HG03095 (cell line): ENCODE results near the gene ICAM1.
A peak's percentile ranks its signal among the peaks of the same experiment; 100 is the strongest.
"Not testable (repeated sequence)": the region's sequence is repeated elsewhere in the genome, so short reads cannot be mapped to it uniquely, and the experiment has no call there.

Source experiments
- ATAC-seq: cut with Tn5 transposase; IDR thresholded peaks from one replicate; pipeline ENCODE4 v1.9.1; 2021; ENCODE audit warnings: moderate library complexity; ENCODE audit not compliant: unreplicated experiment

The ICAM1 gene, protein sequence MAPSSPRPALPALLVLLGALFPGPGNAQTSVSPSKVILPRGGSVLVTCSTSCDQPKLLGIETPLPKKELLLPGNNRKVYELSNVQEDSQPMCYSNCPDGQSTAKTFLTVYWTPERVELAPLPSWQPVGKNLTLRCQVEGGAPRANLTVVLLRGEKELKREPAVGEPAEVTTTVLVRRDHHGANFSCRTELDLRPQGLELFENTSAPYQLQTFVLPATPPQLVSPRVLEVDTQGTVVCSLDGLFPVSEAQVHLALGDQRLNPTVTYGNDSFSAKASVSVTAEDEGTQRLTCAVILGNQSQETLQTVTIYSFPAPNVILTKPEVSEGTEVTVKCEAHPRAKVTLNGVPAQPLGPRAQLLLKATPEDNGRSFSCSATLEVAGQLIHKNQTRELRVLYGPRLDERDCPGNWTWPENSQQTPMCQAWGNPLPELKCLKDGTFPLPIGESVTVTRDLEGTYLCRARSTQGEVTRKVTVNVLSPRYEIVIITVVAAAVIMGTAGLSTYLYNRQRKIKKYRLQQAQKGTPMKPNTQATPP

DNA sequence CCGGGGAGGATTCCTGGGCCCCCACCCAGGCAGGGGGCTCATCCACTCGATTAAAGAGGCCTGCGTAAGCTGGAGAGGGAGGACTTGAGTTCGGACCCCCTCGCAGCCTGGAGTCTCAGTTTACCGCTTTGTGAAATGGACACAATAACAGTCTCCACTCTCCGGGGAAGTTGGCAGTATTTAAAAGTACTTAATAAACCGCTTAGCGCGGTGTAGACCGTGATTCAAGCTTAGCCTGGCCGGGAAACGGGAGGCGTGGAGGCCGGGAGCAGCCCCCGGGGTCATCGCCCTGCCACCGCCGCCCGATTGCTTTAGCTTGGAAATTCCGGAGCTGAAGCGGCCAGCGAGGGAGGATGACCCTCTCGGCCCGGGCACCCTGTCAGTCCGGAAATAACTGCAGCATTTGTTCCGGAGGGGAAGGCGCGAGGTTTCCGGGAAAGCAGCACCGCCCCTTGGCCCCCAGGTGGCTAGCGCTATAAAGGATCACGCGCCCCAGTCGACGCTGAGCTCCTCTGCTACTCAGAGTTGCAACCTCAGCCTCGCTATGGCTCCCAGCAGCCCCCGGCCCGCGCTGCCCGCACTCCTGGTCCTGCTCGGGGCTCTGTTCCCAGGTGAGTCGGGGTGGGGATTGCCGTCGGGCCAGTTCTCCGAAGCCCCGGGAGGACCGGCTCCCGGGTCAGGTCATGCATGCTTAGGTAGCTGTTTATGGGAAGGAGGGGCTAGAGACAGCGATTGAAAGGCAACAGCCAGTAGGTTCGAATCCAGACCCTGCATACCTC lies at the start of gene ICAM1:
TSS of gene ICAM1 (plus strand) at position 505 of the 779 bp plus-strand sequence. CDS start at position 545, 40 bp downstream.
- peak; percentile 44 for ATAC-seq

DNA sequence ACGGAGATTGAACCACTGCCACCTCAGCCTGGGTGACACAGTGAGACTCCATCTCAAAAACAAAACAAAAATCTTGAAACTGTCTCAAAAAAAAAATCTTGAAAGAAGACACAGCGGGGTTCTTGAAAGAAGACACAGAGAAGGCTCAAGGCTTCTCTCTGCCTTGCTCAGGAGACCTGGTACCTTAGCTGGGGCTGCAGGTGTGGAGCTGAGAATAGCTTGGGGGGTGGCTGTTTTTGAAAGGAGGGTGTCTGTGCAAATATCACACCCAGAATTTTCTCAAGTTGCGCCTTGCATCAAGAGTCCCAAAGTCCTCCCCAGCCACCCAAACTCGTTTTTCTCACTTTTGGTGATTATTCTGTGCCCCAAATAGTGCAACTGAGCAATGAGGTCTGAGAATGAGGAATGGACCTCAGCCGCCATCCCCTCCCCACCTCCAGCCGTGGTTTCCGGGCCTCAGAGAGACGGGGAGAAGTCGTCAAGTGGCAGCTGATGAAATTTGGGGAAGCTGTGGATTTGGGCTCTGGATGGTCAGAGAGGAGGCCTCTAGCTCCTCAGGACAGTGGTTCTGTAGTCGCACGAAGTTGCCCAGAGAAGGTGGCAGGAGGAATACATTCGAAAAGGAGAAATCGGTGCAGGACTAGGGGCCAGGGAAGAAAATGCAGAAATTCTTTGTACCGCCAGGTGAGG lies 48.6 kb upstream of the ICAM1 start:
- ATAC-seq: no peak

DNA sequence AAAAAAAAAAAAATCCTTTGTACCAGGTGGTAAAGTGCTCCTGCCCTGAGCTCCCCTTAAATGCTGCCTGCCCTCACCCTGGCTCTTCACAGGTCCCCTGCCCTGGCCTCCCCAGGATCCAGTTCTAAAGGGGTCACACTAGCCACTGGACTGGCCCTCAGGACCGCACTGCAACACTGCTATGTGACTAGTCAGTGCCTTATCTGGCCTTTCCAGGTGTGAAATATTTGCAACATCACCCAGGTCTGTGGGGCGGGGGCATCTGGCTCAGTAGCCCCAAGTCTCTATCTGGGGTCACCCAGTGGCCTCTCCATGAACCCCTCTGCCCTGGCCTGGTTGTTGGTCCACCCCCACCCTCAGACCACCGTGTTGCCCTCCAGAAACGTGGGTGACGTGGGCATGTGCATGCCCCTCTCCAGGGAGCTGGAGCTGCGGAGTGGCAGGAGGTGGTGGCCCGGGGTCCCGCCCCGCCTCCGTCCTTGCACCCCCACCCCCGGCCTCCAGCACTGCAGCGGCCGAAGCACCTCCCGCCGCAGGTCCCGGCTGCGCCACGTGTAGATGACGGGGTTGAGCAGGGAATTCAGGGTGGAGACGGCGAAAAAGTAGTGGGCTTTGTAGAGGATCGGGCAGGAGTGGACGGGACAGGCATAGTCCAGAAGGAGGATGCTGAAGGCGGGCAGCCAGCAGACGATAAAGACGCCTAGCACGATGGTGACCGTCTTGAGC lies 47.3 kb upstream of the ICAM1 start:
- no peak for ATAC-seq

DNA sequence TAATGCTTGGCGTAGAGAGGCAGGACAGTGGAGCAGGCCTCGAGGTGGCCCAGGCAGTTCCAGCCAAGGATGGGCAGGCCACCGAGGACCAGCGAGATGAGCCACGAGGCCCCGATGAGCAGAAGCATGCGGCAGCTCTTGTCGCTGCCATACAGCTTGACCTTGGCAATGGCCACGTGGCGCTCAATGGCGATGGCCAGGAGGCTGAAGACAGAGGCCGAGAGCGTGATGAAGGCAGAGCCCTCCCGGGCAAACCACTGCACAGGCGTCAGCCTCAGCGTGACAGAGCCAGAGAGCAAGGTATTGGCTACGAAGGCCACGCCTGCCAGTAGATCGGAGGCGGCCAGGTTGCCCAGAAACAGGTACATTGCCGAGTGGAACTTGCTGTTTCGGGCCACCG lies 46.6 kb upstream of the ICAM1 start:
- ATAC-seq: no peak

DNA sequence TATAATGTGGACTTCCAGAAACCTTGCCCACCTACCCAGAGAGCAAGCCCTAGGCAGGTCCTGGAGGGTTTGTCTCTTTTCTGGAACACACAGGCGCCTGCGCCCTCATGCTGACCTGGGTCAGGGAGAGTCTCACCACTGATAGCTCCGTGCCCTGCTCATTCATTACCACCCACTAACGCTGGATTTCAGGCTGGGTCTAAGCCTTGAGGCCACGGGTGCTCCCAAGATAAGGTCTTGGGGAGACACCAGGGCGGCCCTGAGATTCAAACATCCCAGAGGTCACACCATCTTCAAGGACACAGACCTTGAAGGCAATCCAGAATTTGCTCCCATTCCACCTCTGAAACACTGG lies 44.9 kb upstream of the ICAM1 start:
- no peak for ATAC-seq

DNA sequence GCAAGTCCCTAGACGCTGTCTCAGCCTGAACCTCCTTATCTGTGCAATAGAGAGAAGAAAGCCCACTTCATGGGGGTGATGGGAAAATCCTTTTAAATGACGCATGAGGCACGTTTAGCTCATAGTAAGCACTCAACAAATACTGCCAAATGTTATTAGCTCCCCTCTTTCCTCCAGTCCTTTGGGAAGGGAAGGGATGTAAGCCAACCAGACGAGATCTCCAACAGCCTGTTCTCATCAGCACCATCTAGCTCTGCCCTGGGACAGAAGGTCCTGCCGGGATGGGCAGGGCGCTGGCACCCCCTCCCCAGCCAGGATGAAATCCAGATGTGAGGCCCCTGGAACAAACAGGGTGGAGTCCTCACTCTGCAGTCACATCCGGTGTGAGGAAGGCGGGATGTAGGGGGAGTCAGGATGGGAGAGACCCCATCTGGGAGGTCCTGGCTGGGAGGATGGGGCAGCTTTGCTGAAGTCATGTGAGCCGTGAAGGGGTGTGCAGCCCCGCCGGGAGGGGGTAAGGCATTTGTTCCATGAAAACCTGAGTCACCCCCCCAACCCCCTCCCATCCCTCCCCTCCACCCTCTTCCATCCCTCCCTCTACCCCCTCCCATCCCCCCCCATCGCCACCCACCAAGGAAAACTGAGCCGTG lies 44.4 kb upstream of the ICAM1 start:
- no peak for ATAC-seq

DNA sequence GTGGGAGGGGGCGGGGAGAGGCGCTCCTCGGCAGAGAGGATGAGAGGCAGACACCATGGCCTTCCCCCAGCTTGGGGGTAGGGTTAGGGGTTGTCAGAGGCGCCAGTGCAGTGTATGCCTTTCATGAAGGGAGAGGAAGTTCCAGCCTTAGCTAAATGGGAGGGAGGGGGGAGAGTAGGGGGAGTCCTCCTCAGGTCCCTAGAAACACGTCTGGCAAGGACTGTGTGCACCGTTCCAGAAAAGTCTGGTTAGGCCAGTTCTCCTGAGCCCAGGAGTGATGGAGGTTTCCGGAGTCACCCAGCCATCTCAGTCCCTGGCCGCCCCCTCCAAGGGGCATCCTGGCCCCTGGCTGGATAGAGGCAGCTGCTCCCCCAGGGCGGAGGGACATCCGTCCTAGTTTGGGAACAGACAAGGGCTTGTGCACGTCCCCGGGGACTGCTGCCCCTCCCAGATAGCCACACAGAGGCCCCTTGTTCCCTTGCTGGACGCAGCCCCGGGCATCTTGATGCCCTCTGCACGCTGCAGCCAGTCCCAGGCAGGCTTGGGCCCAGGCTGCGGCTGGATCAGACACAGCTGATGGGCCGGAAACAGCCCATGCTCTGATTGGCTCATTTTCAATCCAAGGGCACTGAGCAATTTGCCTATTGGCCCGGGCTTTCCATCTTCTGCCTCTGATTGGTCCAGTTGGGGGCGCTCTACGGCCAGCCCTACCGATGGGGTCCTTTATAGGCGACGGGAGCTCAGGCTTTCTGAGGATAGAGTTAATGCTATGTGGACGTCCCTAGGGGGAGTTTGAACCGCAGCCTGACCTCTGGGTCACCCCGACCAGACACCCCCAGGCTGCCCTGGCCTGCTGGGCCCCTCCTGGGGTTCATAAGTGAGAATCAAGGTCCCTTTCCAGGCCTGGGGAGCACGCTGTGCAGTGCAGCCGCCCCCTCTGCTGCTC lies 43.6 kb upstream of the ICAM1 start:
- ATAC-seq: no peak

DNA sequence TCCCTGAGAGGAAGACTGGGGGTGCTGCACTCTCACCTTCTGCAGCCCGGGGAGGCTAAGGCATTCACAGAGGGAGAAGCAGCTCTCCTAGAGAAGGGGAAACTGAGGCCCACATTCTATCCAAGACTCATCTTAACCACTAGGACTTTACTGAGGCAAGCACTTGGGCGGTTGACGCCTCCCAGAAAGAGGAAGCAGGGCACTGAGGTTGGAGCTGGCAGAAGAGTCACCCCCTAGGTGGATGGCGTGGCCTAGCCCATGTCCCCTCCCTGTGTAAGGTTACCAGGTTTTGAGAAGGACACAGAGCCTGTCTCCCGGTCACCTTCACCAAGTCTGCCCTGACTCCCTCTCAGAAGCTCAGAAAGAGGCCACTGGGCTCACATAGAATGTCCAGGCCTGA lies 42.5 kb upstream of the ICAM1 start:
- no peak for ATAC-seq

DNA sequence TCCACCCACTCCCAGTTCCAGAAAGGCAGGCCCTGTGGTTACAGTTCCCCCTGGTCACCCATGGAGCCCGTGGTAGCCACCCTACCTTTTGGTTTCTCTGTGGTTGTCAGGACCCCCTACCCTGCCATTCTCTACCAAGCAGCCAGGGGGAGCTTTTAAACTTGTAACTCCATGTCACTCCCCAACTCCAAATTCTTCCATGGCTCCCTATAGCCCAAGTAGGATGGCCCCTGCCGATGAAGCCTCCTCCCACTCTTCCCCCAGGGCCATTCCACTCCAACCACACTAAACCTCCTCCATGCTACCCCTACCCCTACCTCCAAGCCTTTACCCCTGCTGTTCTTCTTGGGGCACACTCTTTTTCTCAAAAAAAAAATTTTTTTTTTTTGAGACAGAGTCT lies 42.0 kb upstream of the ICAM1 start:
- ATAC-seq: no peak

DNA sequence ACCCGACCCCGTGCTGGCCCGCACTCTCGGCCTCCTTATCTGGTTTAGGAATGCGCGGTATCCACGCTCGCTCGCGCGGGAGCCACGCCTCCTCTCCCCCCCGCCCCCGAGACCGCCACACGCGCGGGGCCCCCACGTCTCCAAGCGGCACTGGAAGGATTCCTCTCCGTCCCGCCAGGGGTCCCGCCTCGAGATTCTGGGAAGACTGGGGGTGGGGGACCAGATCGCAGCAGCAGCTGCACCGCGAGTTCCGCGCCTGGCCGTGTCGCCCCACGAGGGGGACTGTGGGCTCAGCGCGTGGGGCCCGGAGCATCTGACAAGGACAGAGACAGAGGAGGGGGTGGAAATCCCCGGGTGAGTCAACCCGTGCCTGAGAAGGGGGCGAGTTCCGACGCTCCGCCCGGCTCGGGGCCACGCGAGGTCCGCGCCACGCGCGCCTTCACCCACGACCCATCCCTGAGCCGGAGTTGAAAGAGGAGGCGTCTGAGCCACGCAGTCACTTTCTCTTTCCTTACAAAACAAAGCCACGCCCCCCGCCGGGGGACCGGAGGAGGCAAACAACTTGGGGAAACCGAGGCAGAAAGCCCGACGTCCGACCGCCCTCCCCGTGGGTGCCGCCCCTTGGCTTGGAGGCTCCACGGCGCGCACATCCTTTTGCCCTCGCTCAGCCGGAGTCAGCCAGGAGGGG lies 40.6 kb upstream of the ICAM1 start:
- no peak for ATAC-seq

DNA sequence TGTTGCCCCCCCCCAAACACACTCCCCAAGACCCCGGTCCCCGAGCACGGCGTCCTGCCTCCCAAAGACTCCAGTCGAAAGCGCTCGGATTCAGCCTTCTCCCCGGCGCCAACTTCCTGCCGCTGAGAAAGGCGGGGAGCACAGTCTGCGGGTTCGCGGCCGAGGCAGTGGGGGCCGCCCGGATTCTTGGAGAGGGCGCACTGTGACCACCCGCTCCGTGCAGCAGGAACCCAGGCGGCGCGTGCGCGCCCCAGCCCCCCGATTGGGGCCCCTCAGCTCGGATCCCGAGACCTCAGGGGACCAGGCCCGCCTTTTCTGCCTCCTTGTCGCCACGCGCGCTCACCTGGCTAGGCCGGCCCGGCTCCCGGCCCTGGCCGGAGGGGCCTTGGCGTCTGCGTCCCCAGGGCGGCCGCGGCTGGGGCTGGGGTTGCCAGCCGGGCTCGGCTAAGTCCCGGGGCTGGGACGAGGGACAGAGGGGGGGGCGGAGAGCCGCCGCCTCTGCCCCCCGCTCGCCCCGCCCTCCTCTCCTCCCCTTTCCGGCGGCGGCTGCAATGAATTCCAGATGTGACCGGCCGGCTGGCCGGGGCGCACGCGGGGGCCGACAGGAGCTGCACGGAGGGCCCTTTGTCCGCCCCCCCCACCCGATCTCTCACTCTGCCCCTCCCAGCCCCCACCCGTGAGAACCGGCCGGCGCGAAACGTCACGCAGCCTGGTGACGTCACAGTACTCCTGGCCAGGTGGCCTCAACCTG lies 39.9 kb upstream of the ICAM1 start, which contains the start of gene S1PR2:
TSS of gene S1PR2 (minus strand) at position 471 of the 751 bp plus-strand sequence. CDS start 6,426 bp downstream, outside the sequence.
- ATAC-seq: no peak

DNA sequence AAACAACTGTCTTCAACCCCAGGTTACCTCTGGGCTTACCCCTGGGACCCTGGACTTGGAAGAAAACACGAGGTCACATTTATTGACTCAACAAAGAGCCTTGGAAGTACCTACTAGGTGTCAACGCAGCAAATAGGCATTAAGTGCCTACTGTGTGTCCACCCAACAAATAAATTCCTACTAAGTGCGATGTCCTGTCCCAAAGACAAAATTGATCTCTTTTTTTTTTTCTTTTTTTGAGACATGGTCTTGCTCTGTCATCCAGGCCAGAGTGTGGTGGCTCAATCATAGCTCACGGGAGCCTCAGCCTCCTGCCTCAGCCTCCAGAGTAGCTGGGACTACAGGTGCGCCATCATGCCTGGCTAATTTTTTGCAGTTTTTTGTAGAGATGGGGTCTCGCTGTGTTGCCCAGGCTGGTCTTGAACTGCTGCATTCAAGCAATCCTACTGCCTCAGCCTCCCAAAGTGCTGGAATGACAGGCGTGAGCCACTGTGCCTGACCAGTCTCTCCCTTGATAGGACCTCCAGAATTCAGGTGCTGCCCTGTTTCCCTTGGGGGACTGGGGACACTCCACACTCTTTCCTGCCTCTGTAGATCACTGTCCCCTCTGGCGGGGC lies 39.2 kb upstream of the ICAM1 start:
- ATAC-seq: no peak

DNA sequence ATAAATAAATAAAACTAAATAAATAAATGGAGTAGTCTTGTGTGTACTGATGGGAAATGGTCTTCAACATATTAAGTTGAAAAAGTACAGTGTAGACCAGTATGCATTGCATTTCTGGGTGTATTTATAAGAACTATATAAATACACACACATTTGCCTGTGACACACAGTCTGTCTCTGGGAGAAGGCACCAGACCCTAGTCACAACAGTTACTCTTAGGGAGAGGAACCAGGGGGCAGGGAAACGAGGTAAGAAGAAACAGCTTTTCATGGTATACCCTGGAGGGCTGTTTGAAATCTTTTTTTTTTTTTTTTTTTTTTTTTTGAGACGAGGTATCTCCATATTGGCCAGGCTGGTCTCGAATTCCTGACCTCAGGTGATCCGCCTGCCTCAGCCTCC lies 37.0 kb upstream of the ICAM1 start:
- no peak for ATAC-seq

DNA sequence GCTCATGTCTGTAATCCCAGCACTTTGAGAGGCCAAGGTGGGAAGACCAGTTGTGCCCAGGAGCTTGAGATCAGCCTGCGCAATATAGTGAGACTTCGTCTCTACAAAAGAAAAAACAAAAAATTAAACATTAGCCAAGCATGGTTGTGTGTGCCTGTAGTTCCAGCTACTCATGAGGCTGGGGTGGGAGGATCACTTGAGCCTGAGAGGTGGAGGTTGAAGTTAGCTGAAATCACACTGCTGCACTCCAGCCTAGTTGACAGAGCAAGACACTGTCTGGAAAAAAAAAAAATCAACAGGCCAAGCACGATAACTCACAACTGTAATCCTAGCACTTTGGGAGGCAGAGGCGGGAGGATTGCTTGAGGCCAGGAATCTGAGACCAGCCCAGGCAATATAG lies 35.9 kb upstream of the ICAM1 start:
- no peak for ATAC-seq

DNA sequence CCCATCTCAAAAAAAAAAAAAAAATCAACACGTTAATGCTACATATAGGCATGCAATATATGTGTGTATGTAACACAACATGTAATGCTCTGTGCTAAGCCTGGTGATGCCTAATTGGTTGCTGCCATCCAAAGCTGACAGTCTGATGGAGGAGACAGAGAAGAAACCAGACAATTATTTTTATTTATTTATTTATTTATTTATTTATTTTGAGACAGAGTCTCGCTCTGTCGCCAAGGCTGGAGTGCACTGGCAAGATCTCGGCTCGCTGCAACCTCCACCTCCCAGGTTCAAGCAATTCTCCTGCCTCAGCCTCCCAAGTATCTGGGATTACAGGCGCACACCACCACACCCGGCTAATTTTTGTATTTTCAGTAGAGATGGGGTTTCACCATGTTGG lies 35.5 kb upstream of the ICAM1 start:
- not testable (repeated sequence) for ATAC-seq

DNA sequence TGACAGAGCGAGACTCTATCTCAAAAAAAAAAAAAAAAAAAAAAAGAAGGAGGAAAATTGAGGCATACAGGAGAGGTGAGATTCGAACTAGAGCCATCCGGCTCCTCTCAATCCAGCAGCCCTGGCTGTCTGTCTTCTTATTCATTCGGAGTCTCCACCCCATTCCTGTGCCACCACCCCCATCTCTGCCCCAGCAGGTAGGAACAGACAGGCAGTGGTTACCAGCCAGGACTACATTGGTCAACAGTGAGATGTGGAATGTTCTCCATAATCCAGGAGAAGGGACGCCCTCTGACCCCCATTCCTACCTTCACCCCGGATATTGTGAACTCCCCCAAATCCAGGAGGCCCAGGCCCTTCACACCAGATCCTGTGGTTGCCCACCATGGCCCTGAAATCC lies 33.2 kb upstream of the ICAM1 start:
- no peak for ATAC-seq

DNA sequence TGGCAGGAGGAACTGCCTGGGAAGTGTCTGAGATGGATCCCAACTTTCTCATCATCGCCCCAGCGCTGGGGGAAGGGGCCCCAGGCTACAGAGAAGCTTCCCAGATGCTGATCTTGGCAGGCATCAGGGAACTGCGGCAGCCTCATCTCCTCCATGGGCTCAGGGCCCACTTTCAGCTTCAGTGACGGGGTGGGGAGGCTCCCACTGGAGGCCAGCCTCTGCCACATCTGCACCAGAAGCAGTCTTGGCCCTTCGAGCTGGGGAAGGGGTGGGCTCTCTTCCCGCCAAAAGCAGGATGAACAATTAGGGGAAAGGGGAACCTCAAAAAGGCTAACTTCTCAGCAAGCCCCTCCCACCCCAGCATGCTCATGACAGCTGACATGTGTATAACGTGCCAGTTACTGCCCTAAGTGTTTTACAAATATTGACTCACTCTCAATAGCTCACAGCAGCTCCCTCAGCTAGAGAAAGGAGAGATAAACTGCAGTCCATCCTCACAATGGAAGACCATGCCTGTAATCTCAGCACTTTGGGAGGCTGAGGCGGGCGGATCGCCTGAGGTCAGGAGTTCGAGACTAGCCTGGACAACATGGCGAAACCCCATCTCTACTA lies 32.6 kb upstream of the ICAM1 start:
- ATAC-seq: no peak
